Posterior cingulate gyrus (tissue), 11 donors: ENCODE measurements around the gene NTN4.
"Not testable (repeated sequence)": the region's sequence is repeated elsewhere in the genome, so short reads cannot be mapped to it uniquely, and the experiment has no call there.

Experiments
- DNase-seq, 10 donors: peaks; one replicate each; pipeline versions ENCODE4 v3.0.0 to v3.0.0-alpha.2; 2020 to 2021; ENCODE audit warnings: mixed read lengths in 3 of 10
- intact Hi-C: fragments of 100-400 bp; cut with DNase I; formaldehyde crosslinking; loops from one replicate; pipeline ENCODE4 v1.15.1; 2023

The NTN4 gene

DNA sequence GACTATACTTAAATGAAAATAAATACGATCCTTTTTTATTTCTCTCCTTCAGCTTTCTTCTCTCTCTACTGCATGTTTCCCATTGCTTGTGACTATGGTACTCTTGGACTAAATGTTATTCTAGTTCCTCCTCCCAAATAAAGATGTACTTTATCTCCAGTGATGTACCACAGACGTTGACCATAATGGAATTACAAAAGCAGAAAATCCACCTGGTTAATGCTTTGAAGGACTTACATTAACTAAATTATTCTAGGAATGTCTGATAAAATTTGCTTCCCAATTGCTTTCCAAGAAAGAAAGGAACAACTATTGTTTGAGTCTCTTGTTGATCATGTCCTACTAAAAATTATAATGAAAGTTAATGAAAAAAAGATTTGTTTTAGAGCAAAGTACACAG lies 71.8 kb downstream of the NTN4 start:
- intact Hi-C loops, result no loop called here
- no peak for DNase-seq

DNA sequence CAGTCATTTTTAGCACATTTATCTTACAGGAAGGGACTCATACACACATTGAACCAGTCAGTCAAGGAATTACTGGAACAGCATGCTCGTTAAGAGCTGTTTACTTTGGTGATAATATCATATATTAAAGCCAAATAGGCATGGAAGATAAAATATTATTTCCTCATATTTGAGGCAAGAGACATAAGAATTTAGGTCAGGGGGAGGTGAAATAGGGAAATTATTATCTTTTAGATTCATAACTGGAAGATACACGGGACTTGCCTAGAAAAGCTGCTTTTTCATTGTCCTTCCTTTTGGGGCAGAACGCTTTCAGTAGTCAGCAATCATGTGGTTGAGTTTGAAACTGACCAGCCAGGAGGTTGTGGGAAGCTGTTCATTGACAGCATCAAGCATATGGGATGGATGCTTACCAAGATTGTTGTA lies 72.5 kb downstream of the NTN4 start:
- DNase-seq, result no peak
- intact Hi-C loops, result no loop called here

DNA sequence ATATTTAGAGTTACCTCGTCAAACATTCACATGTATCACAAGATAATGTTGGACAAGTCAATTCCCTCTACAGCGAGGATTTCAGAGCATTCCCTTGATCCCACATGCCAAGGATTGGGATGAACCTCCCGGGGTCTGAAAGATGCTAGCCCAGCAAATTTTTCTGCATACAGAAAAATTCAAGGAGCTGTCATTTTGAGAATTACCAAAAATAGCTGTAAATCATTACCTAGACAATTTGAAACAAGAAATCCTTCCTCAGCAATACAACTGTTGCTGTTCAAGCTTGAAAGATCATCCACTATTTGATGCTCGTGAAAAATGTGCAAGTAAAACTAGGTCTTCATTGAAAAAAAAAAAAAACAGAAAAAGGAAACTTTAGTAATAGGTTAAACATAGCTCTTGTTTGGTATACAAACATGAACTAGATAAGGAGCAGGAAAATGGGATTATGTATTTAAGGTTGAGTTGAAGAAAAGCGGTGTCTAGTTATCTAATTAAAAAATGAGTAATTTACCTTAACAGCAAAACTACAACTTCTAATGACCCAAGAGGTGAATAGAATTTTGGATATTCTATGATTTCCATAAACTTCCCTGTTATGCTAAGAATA lies 73.1 kb downstream of the NTN4 start:
- no peak for DNase-seq
- intact Hi-C loops, result no loop called here

DNA sequence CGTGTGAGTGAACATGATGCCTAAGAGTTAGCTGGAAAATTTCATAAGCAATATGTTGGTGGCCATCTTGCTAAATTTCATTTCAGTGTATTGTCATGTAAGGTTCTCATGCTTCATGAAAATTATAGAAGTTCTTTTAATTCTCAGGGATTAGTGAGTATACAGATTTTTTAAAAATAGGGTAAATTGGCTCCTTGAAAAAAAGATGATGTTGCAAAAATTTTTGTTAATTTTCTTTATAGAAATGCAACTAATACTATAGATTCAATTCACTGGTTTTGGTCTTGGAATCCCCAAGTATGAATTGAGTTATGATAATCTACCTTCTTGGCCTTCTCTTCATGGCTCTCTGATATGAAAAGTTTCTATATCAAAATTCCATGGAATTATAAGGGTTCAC lies 75.4 kb downstream of the NTN4 start:
- no peak for DNase-seq
- intact Hi-C loops, result no loop called here

DNA sequence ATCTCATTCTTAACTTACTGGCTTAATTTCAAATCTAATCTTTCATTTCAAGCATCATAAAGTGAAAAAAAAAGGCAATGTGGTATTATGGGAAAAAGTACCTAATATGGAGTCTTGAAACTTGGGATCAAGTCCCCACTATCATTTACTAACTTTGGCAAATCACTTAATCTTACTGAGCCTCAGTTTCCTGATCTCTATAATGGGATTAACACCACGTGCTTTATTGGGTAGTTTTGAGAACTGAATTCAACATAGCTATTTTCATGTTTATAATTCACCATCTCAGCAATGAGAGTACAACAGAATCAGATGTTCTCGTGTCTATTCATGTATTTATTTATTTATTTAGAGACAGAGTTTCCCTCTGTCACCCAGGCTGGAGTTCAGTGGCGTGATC lies 78.3 kb downstream of the NTN4 start:
- intact Hi-C loops, result no loop called here
- DNase-seq, result no peak

DNA sequence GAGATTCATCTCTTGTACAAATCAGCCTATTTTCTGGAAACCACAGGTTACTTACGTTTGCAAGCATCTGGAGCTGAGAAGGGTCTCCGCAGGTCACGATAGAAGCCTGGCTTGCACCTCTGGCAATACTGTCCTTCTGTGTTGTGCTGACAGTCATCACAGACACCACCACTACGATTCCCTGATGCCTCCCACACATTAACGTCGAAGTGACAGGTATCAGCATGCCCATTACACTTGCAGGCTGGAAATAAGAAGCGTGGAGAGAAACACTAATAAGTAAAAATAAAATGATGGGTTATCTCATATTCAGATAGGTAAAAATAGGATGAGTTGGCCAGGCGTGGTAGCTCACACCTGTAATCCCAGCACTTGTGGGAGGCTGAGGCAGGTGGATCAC lies 80.2 kb downstream of the NTN4 start:
- intact Hi-C loops, result no loop called here
- no peak for DNase-seq

DNA sequence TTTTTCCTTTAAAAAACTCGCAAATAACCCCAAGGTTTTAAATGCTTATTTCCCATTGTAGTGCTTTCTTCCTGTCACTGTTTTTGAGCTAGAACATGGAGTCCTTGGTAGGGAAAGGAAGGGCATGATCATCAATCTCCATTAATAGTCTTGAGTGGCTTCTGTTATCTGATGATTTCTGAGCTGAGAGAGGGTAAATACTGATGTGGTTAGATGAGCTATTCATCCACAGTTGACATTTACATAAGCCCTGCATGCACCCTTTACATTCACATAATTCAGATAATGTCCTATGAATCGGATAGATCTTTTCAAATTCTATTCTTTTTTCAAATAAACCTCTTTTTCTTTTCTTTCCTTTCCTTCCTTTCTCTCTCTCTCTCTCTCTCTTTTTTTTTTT lies 81.4 kb downstream of the NTN4 start:
- no peak for DNase-seq
- intact Hi-C loops, result no loop called here

DNA sequence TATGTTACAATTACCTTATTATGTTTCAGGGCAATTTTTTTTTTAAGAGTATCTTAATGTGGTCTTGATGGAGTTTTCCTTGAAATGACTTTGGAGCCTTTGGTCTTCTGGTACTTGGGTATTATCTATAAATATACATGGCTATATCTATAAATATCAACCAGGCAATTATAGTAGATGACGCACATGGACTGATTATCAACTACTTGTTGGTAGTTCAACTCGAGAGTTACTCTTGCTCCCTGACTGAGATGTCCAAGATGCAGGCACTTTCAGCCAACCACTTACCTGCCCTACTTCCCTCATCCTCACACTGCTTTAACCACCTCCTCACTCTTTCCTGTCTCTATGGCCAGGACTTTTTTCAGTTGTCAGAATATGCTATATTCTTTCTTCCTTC lies 85.4 kb downstream of the NTN4 start:
- DNase-seq, result no peak

DNA sequence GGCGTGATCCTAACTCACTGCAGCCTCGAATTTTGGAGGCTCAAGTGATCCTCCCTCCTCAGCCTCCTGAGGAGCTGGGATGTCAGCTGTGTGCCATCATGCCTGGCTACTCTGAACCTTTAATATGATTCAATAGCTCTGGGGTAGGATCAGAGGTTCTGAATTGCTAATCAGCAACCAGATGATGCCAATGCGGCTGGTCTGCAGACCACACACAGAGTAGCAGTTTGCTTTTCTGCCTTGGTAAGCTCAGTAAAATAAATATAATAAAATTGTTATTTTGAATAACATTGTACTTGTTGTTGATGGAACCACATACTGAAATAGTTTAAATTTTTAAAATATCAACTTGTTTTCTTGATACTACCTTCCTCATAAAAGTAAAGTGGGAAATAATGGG lies 86.6 kb downstream of the NTN4 start:
- intact Hi-C loops, result no loop called here
- DNase-seq, result no peak

More for the DNA sequence above, 85.4 kb downstream of the NTN4 start:
- intact Hi-C loops, result no loop called here

DNA sequence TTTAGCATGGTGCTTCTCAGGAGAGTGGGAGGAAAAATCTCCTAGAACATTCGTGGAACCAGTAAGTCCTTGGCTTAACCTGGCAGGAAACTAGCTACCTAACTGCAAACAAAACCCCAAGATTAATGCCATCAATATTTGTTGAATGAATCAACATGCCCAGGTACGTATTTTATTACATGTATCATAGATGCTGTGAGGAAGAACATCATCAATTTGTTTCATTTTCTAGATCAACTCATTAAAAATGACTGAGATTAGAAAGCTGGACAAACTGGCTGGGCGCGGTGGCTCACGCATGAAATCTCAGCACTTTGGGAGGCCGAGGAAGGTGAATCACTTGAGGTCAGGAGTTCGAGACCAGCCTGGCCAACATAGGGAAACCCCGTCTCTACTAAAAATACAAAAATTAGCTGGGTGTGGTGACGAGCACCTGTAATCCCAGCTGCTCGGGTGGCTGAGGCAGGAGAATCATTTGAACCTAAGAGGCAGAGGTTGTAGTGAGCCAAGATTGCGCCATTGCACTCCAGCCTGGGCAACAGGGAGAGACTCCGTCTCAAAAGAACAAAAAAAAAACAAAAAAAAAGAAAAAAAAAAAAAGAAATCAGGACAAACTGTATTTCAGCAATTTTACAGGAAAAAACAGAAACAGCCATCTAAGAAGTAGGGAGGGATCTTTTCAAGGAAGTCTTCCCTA lies 88.7 kb downstream of the NTN4 start:
- no peak for DNase-seq
- intact Hi-C loops, result no loop called here

DNA sequence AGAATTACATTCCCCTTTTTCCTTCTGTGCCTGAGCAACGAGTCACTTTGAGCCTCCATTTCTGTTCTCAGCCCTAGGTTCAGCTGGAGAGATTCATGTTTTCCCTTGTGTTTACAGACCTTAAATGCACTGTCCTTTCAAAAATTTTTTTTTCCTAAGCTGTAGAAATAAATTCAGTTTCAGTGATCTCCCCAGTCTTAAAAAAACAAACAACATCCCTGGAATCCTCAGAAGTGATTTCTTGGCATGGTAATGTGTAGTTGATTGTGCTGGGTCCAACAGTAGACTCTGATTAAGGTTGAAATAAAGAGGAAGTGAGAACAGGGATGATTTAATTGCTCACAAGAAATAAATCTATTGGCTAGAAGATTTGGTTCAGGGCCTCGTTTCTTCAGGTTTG lies 89.3 kb downstream of the NTN4 start:
- intact Hi-C loops, result no loop called here
- DNase-seq, result no peak

DNA sequence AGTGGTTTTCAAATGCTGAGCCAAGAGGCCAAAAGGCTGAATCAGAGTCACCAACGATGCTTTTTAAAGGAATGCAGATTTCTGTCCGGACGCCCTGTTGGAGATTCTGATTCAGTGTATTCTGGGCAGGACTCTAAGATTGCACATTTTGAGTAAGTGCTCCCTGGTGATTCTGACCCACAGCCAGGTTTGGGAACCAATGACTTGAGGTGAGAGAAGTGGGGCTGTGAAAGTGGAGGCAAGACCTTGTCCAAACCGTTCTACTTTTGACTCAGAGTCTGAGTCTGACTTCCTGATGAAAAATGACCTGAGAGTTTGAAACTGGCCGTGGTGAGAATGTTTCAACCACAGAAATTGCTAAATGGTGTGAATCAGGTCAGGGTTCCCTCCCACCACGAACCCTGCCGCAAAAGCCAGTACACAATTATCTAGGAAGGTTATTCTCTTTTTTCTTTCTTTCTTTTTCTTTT lies 90.2 kb downstream of the NTN4 start:
- intact Hi-C loops, result no loop called here
- no peak for DNase-seq

DNA sequence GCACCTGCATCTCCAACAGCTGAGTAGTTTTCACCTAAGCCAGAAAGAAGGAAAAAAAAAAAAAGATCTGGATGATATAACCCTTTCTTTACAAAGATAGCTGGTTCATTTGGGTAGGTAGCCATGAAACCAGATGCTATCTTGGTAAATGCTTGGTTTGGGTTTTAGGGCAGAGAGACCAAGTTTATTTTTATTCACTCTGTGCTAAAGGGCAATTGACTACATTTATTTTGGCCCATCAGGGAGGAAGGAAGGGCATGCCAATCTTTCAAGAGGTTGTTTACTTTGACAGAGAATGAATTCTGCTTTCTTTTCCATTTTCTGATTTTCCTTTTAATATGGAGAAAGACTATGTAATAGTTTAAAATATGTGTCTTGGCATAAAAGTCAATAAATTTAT lies 91.0 kb downstream of the NTN4 start:
- intact Hi-C loops, result no loop called here
- DNase-seq, result no peak

DNA sequence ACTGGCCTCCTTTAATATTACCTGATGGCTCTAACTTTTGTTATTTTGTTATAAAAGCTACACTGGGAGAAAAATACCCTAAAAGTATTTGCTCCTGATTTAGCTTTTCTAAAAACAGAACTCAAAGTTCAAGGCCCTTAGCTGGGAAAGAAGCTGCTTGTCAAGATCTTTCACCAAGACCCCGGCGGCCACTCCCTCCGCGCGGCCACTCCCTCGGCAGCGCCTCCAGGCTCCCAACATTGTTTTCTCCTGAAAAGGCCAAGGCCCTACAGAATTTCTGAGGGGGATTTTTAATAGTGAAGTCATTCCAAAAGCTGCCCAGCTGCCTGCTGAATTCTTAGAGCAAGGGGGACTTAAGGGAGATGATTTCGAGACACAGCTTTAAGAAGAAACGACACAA lies 96.4 kb downstream of the NTN4 start:
- DNase-seq, result no peak

DNA sequence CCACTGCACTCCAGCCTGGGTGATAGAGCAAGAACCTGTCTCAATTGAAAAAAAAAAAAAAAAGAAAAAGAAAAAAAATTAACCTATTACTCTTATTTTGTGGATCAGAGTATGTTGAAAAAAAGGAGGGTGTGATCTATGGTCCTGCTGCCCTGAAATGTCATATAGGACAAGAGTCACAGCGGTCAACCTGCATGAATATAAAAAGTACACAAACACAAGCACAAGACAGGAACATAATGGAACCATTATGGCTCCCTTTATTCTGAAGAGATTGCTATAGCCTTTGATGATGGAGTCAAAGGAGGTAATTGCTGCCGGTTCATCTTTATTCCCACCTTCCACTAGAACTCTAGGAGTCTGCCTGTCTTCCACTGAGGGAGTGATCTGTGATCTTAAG lies 96.9 kb downstream of the NTN4 start:
- DNase-seq, result no peak
- intact Hi-C loops, result no loop called here

More for the DNA sequence above, 96.4 kb downstream of the NTN4 start:
- intact Hi-C loops, result no loop called here

DNA sequence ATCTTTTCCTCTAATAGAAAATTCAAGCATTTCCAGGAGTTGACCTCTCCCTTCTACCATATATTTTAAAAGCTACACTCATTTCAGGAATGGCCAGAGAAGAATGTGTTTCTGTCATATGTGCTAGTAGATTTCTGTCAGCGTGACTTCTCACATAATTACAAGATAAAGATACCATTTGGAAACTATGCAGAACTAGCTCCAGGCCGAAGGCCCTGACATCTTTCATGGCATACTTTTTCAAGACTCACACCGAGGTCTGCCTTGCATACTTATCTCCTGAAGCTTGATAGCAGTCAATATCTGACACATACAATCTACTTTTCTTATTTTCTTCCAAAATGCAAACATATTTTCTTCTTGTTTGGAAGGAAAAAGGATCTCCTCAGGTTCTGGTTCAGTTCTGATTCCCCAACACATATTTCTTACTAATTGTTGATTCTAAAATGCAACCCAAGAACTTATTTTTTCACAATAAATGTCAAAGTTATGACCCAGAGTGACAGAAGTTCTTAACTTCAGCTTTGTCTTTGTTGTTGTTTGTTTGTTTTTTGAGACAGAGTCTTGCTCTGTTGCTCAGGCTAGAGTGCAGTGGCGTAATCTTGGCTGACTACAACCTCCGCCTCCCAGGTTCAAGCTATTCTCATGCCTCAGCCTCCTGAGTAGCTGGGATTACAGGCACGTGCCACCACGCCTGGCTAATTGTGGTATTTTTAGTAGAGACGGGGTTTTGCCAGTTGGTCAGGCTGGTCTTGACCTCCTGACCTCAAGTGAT lies 99.5 kb downstream of the NTN4 start:
- intact Hi-C loops, result no loop called here
- no peak for DNase-seq

DNA sequence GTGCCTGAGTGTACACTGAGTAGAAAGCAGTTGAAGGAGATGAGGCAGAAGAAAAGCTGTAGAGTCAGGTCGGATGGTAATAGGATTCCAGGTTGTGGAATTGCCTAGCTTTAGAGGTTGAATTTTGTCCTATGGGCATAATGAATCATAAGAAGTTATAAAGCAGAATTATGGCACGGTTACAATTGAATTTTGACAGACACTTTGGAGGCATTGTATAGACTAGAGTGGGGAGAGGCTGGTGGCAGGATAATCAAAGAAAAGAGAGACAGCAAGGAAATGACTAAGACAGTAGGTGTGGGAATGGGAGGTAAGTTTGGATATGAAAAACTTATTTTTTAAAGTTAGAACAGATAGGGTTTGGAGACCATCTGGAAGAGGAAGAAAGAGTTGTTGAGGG lies 102.6 kb downstream of the NTN4 start:
- intact Hi-C loops, result no loop called here
- no peak for DNase-seq

DNA sequence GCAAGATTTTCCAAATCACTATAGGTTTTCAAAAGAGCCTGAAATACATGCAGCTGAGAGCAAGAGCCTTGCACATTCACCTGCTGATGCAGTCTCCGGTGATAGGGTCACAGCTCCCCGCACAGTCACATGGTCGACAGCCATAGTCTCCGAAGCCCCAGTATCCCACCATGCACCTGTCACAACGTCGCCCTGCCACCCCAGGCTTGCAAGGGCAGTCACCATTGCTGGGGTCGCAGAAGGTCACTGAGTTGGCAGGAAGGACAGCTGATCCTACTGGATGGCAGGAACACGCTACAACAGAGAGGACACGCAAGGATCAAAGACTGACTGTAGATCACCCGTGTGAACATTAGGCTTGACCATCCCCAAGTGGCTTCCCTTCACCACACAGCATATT lies 107.1 kb downstream of the NTN4 start:
- DNase-seq, result peak in 2 of 10 donors; percentile 59 to 82
- intact Hi-C loops, result no loop called here

DNA sequence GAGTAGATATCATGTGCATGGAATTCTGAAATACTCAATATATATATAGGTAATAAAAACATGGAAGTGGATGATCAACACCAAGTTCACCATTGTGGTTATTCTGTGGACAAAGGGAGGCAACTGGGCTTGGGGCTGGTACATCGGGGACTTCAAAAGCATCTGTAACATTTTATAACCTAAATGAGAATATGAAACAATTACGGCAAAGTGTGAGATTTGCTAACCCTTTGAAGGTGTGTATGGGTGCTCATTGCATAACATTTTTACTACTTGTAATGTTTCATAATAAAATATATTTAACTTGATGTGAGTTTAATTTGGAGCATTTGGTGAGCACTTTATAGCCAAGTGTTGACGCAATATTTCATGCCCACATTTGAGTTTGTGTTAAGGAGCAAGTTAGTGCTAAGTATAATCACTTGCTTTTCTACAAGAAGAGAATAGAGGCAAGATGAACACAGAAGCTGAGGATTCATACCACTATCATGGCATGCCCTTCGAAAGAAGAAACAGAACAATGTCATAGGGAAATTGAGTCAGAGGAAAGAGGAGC lies 109.3 kb downstream of the NTN4 start:
- DNase-seq, result no peak
- intact Hi-C loops, result no loop called here

DNA sequence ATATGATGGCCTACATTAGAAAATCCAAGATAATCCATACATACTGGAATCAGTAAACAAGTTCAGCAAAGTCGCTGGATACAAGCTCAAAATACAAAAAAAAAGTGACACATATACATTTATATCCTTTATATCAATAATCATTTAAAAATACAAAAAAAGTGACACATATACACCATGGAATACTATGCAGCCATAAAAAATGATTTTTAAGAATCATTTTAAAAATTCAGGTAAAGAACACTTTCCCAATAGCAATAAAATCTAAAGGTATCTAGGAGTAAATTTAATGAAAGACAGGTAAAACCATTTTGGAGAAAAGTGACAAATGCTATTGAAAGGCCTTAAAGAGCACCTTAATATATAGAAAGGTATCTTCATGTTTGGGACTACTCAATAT lies 111.9 kb downstream of the NTN4 start:
- intact Hi-C loops, result no loop called here
- no peak for DNase-seq

DNA sequence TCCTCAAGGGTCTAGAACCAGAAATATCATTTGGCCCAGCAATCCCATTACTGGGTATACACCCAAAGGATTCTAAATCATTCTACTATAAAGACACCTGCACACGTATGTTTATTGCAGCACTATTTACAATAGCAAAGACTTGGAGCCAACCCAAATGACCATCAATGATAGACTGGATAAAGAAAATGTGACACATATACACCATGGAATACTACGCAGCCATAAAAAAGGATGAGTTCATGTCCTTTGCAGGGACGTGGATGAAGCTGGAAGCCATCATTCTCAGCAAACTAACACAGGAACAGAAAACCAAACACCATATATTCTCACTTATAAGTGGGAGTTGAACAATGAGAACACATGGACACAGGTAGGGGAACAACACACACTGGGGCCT lies 112.8 kb downstream of the NTN4 start:
- DNase-seq, intact Hi-C loops: not testable (repeated sequence)
